KMS-11 (cell line): ENCODE results near the gene MYBPC3.

Experiments used
- H2AFZ ChIP-seq: fragments of 200-600 bp; sonication (generic); 2 replicates; pipeline ENCODE4 v1.6.1; 2016; ENCODE audit warnings: antibody characterized with exemption, mixed run types, low read depth
- H3K27ac ChIP-seq: fragments of 200-600 bp; sonication (generic); 2 replicates; pipeline ENCODE4 v1.6.1; 2016; ENCODE audit warnings: mild to moderate bottlenecking, mixed run types
- H3K27me3 ChIP-seq: fragments of 200-600 bp; sonication (generic); 2 replicates; pipeline ENCODE4 v1.6.1; 2017; ENCODE audit warnings: mild to moderate bottlenecking, low read depth, mixed run types, moderate library complexity; ENCODE audit not compliant: insufficient read depth
- H3K36me3 ChIP-seq: fragments of 200-600 bp; sonication (generic); 2 replicates; pipeline ENCODE4 v1.6.1; 2017; ENCODE audit warnings: mild to moderate bottlenecking, mixed run types; ENCODE audit not compliant: insufficient read depth
- H3K4me1 ChIP-seq: fragments of 200-600 bp; sonication (generic); 2 replicates; pipeline ENCODE4 v1.6.1; 2016; ENCODE audit warnings: mild to moderate bottlenecking, low read depth, mixed run types; ENCODE audit not compliant: poor library complexity, severe bottlenecking
- H3K4me2 ChIP-seq: fragments of 200-600 bp; sonication (generic); 2 replicates; pipeline ENCODE4 v1.7.0; 2016; ENCODE audit warnings: mild to moderate bottlenecking, mixed run types
- H3K4me3 ChIP-seq: fragments of 200-600 bp; sonication (generic); IDR thresholded peaks from 2 replicates; pipeline ENCODE4 v1.6.1; 2017; ENCODE audit warnings: low read depth, low read length, mixed read lengths; ENCODE audit not compliant: insufficient read depth
- H3K79me2 ChIP-seq: fragments of 200-600 bp; sonication (generic); 2 replicates; pipeline ENCODE4 v1.6.1; 2016; ENCODE audit warnings: low read depth, mixed run types; ENCODE audit not compliant: insufficient read depth
- H3K9ac ChIP-seq: fragments of 200-600 bp; sonication (generic); 2 replicates; pipeline ENCODE4 v1.6.1; 2016; ENCODE audit warnings: mild to moderate bottlenecking, mixed run types
- H4K20me1 ChIP-seq: fragments of 200-600 bp; sonication (generic); 2 replicates; pipeline ENCODE4 v1.6.1; 2016; ENCODE audit warnings: mild to moderate bottlenecking, mixed run types; ENCODE audit not compliant: insufficient read depth
- TF ChIP-seq, protein P1 (sequence below): fragments of 200-600 bp; sonication (generic); conservative IDR thresholded peaks from 2 replicates; pipeline ENCODE4 v1.6.1; 2017; ENCODE audit warnings: low read depth, mild to moderate bottlenecking, antibody characterized with exemption, low read length, moderate library complexity, mixed read lengths

MYBPC3 gene

GRCh38 chr11:47302853-47303252 lies 49.6 kb downstream of the MYBPC3 start:
- Histone ChIP-seq H3K27ac (no peak overlapping the region), H2AFZ (no peak overlapping the region), H4K20me1 (no peaks in the 10 kb centered on the region), H3K4me2 (no peak overlapping the region), H3K27me3 (no peaks in the 10 kb centered on the region), H3K4me3 (no peak overlapping the region), H3K79me2 (no peaks in the 10 kb centered on the region), H3K4me1 (no peaks in the 10 kb centered on the region), H3K9ac (no peak overlapping the region), H3K36me3 (no peaks in the 10 kb centered on the region; the same call in 1 of the 2 replicates)
- TF ChIP-seq, protein P1, sequence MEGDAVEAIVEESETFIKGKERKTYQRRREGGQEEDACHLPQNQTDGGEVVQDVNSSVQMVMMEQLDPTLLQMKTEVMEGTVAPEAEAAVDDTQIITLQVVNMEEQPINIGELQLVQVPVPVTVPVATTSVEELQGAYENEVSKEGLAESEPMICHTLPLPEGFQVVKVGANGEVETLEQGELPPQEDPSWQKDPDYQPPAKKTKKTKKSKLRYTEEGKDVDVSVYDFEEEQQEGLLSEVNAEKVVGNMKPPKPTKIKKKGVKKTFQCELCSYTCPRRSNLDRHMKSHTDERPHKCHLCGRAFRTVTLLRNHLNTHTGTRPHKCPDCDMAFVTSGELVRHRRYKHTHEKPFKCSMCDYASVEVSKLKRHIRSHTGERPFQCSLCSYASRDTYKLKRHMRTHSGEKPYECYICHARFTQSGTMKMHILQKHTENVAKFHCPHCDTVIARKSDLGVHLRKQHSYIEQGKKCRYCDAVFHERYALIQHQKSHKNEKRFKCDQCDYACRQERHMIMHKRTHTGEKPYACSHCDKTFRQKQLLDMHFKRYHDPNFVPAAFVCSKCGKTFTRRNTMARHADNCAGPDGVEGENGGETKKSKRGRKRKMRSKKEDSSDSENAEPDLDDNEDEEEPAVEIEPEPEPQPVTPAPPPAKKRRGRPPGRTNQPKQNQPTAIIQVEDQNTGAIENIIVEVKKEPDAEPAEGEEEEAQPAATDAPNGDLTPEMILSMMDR: no peak

GRCh38 chr11:47299078-47299477 lies 53.4 kb downstream of the MYBPC3 start:
- Histone ChIP-seq H3K9ac (no peak overlapping the region), H4K20me1 (no peaks in the 10 kb centered on the region), H3K36me3 (no peaks in the 10 kb centered on the region; the same call in 1 of the 2 replicates), H3K4me2 (no peak overlapping the region), H2AFZ (no peak overlapping the region), H3K27ac (no peak overlapping the region), H3K27me3 (no peaks in the 10 kb centered on the region), H3K4me3 (no peak overlapping the region), H3K4me1 (no peaks in the 10 kb centered on the region), H3K79me2 (no peaks in the 10 kb centered on the region)
- TF ChIP-seq, protein P1: no peak

DNA sequence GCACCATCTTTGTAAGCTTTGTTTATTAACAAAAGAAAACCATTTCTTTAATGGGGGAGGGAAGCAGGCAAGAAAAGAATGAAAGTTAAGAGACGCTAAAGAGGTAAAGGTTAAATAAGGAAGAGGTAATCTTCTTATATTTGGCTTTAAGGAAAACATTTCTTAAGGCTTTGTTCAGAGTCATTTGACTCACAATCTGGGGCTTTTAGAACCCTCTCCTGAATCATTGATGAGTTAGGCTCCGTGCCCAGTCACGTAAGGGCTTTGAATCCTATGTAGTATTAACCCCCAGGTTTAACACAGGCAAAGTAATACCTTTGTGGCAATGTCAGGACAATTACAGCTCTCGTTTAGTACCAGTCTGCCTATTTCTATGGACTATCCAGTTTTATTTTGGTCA lies 56.5 kb downstream of the MYBPC3 start:
- no peaks in the 10 kb centered on the region for H4K20me1 ChIP-seq
- H3K27ac ChIP-seq: no peak overlapping the region
- TF ChIP-seq, protein P1: no peak
- H3K4me2 ChIP-seq: no peak overlapping the region
- no peaks in the 10 kb centered on the region for H3K79me2 ChIP-seq
- H3K4me1 ChIP-seq: no peaks in the 10 kb centered on the region
- H2AFZ ChIP-seq: no peak overlapping the region
- H3K36me3 ChIP-seq: no peaks in the 10 kb centered on the region; the same call in 1 of the 2 replicates
- no peaks in the 10 kb centered on the region for H3K27me3 ChIP-seq
- no peak overlapping the region for H3K4me3 ChIP-seq
- no peak overlapping the region for H3K9ac ChIP-seq

- Histone ChIP-seq H3K4me2 (no peak overlapping the region), H3K79me2 (no peaks in the 10 kb centered on the region), H3K27me3 (no peaks in the 10 kb centered on the region), H3K36me3 (no peaks in the 10 kb centered on the region; the same call in 1 of the 2 replicates), H3K4me1 (no peaks in the 10 kb centered on the region), H3K9ac (no peak overlapping the region), H3K4me3 (no peak overlapping the region), H2AFZ (no peak overlapping the region), H4K20me1 (no peaks in the 10 kb centered on the region), H3K27ac (no peak overlapping the region)
- TF ChIP-seq, protein P1: no peak
These were observed 57.1 kb downstream of the MYBPC3 start for GRCh38 chr11:47295385-47295784.
